DOHH2 (cell line): Measurements from ENCODE around the gene THTPA.

Source experiments
- H3F3A ChIP-seq: fragments of 200-600 bp; sonication (generic), shearing (Covaris generic); 2 replicates; pipeline ENCODE4 v1.6.0; 2016; ENCODE audit warnings: antibody characterized with exemption, mild to moderate bottlenecking; ENCODE audit not compliant: control insufficient read depth, insufficient read depth
- H3K27ac ChIP-seq: fragments of 200-600 bp; sonication (generic); 2 replicates; pipeline ENCODE4 v1.5.1; 2014; ENCODE audit warnings: low read depth, mild to moderate bottlenecking, low read length, moderate library complexity
- H3K27me3 ChIP-seq: fragments of 200-600 bp; sonication (generic); 2 replicates; pipeline ENCODE4 v1.6.1; 2014; ENCODE audit warnings: mild to moderate bottlenecking, low read length, mixed read lengths; ENCODE audit not compliant: control insufficient read depth
- H3K36me3 ChIP-seq: fragments of 200-600 bp; sonication (generic); 2 replicates; pipeline ENCODE4 v1.6.1; 2014; ENCODE audit warnings: mild to moderate bottlenecking, low read length, moderate library complexity, mixed read lengths; ENCODE audit not compliant: control insufficient read depth
- H3K4me1 ChIP-seq: fragments of 200-600 bp; sonication (generic); 2 replicates; pipeline ENCODE4 v1.6.1; 2014; ENCODE audit warnings: mild to moderate bottlenecking, low read length, mixed read lengths; ENCODE audit not compliant: control insufficient read depth
- H3K4me2 ChIP-seq: fragments of 200-600 bp; sonication (generic); 2 replicates; pipeline ENCODE4 v1.6.0; 2014; ENCODE audit warnings: mild to moderate bottlenecking, low read length, moderate library complexity
- H3K4me3 ChIP-seq: fragments of 200-600 bp; sonication (generic); 2 replicates; pipeline ENCODE4 v1.5.1; 2014; ENCODE audit warnings: mild to moderate bottlenecking, low read length, mixed read lengths
- H3K79me2 ChIP-seq: fragments of 200-600 bp; sonication (generic); 2 replicates; pipeline ENCODE4 v1.6.1; 2014; ENCODE audit warnings: mild to moderate bottlenecking, low read length, mixed read lengths; ENCODE audit not compliant: control insufficient read depth
- H3K9me2 ChIP-seq: fragments of 200-600 bp; sonication (generic); replicated peaks from 2 replicates; pipeline ENCODE4 v1.6.1; 2014; ENCODE audit warnings: mild to moderate bottlenecking, low read length, mixed read lengths; ENCODE audit not compliant: control insufficient read depth
- H3K9me3 ChIP-seq: fragments of 200-600 bp; sonication (generic); 2 replicates; pipeline ENCODE4 v1.6.1; 2014; ENCODE audit warnings: antibody characterized with exemption, low read length, mixed read lengths; ENCODE audit not compliant: control insufficient read depth, insufficient read depth
- H4K20me1 ChIP-seq: fragments of 200-600 bp; sonication (generic); 2 replicates; pipeline ENCODE4 v1.6.0; 2014; ENCODE audit warnings: low read depth, mild to moderate bottlenecking, antibody characterized with exemption, low read length, moderate library complexity; ENCODE audit not compliant: control insufficient read depth, insufficient read depth
- EZH2phosphoT487 ChIP-seq: fragments of 200-600 bp; sonication (generic); IDR thresholded peaks from 2 replicates; pipeline ENCODE4 v1.6.1; 2017; ENCODE audit warnings: borderline replicate concordance, mild to moderate bottlenecking, antibody characterized with exemption, low read length, moderate library complexity, mixed read lengths
- TF ChIP-seq, protein P1 (sequence below): fragments of 200-600 bp; sonication (generic); IDR thresholded peaks from one replicate; pipeline ENCODE4 v1.5.1; 2014; ENCODE audit warnings: antibody characterized with exemption, mild to moderate bottlenecking, low read depth, low read length; ENCODE audit not compliant: poor library complexity, severe bottlenecking

THTPA gene

DNA sequence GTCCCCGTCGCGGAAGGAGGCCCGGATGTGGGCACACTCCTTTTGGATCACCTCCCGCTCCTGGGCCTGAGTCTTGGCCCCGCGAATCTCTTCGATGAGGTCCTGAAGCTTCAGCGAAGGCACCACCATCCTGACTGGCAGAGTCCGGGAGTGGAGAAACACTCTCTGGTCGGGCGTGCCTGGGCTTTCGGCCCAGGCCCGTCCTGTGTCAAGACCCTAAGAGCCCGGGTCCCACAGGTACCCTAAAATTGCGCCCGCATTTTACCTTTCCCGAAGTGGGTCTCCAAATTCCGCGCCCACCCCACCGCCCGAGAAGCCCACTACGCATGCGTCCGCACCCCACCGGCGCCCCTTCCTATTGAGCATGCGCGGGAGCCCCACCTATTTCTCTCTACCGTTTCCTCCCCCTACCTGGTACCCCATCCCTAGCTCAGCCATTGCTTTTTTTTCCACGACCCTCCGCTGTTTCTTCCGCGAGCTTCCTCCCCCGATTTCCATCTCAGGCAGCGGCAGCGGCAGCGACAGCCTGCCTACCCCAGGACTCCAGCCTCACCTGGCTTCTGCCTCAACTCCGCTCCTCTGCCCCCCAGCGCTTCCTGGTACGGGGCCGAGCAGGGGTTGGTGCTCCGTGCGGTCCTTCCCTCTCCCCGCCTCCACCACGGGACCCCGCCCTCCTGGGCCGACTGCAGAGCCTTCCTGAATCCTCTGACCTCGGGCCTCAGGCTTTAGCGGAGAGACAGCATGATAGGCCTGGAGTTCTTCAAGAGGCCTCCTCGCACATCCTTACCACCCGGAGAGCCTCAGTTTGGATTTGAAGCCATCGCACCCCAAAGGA lies 11.3 kb downstream of the THTPA start, which contains the start of gene AP1G2:
AP1G2 (minus strand) TSS at position 606 of the 835 bp plus-strand sequence; CDS start at position 129, 477 bp downstream.
- Histone ChIP-seq H4K20me1 (0 out of 2 replicates have a peak, but pooled peaks cover 1% of the 10 kb centered on the region), H3K4me2 (peak within 1 kb of the TSS; percentile 79), H3K27ac (peak within 1 kb of the TSS; percentile 65), H3K4me1 (peaks cover 24% of the 10 kb centered on the region), H3K9me3 (no peaks in the 10 kb centered on the region), H3K36me3 (peaks cover 45% of the 10 kb centered on the region), H3K27me3 (no peaks in the 10 kb centered on the region), H3K9me2 (no peaks in the 10 kb centered on the region), H3K79me2 (peaks cover 26% of the 10 kb centered on the region), H3K4me3 (peak within 1 kb of the TSS; percentile 97), H3F3A (peaks cover 3% of the 10 kb centered on the region; the same call in 1 of the 2 replicates)
- TF ChIP-seq, protein P1, sequence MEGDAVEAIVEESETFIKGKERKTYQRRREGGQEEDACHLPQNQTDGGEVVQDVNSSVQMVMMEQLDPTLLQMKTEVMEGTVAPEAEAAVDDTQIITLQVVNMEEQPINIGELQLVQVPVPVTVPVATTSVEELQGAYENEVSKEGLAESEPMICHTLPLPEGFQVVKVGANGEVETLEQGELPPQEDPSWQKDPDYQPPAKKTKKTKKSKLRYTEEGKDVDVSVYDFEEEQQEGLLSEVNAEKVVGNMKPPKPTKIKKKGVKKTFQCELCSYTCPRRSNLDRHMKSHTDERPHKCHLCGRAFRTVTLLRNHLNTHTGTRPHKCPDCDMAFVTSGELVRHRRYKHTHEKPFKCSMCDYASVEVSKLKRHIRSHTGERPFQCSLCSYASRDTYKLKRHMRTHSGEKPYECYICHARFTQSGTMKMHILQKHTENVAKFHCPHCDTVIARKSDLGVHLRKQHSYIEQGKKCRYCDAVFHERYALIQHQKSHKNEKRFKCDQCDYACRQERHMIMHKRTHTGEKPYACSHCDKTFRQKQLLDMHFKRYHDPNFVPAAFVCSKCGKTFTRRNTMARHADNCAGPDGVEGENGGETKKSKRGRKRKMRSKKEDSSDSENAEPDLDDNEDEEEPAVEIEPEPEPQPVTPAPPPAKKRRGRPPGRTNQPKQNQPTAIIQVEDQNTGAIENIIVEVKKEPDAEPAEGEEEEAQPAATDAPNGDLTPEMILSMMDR, result peak; percentile 5
- no peak for TF ChIP-seq EZH2phosphoT487

DNA sequence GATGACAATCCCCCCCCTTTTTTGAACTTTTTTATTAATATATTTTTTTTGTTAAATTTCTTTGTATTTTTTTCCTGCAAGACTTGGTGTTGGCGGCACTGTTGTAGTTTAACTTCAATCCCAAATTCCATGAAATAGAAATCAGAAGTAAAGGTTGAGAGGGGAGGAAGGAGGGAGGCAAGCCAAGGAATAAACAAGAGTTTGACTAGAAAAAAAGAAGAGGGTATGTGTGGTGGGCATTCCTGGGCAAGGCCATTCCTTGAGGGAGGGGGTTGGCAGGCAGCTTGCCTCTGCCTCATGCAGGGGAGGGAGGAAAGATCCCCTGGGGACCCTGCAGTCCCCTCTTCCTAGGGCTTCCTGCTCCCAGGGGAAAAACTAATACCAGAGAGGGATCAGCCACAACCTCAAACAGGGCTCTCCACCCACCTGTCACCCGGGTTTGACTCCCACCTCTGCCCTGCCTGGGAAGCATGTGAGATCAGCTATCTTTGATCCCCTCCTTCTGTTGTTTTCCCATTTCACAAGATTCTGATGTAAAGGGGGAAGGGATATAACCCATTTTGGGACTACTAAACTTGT lies 12.0 kb downstream of the THTPA start:
- TF ChIP-seq EZH2phosphoT487, result no peak
- TF ChIP-seq, protein P1, result no peak
- Histone ChIP-seq H4K20me1 (no peaks in the 10 kb centered on the region), H3K36me3 (peaks cover 38% of the 10 kb centered on the region), H3K4me1 (peaks cover 24% of the 10 kb centered on the region), H3K4me2 (peak overlapping the region; percentile 79), H3K27ac (0 out of 2 replicates have a peak overlapping the region, but pooled peaks have one; percentile 65), H3K27me3 (no peaks in the 10 kb centered on the region), H3K79me2 (peaks cover 26% of the 10 kb centered on the region), H3K9me3 (no peaks in the 10 kb centered on the region), H3K9me2 (no peaks in the 10 kb centered on the region), H3F3A (no peaks in the 10 kb centered on the region), H3K4me3 (peak overlapping the region; percentile 97)

GRCh38 chr14:23568600-23569331 lies 12.7 kb downstream of the THTPA start:
- H3K9me2 ChIP-seq, result no peaks in the 10 kb centered on the region
- no peaks in the 10 kb centered on the region for H4K20me1 ChIP-seq
- no peaks in the 10 kb centered on the region for H3K27me3 ChIP-seq
- peak overlapping the region; percentile 79 for H3K4me2 ChIP-seq
- H3K36me3 ChIP-seq, result peaks cover 31% of the 10 kb centered on the region
- peak overlapping the region; percentile 97 for H3K4me3 ChIP-seq
- H3K27ac ChIP-seq, result no peak overlapping the region
- TF ChIP-seq, protein P1, result peak; percentile 36
- TF ChIP-seq EZH2phosphoT487, result no peak
- H3K9me3 ChIP-seq, result no peaks in the 10 kb centered on the region
- peaks cover 24% of the 10 kb centered on the region for H3K4me1 ChIP-seq
- peaks cover 26% of the 10 kb centered on the region for H3K79me2 ChIP-seq
- H3F3A ChIP-seq, result no peaks in the 10 kb centered on the region
